ENCODE measurements around the gene CYB5R4. TPM values are rescaled to one million over a fixed set of nuclear protein-coding genes. Genes with fewer than 3 reads are reported as not detected.
"Not testable (repeated sequence)": the region's sequence is repeated elsewhere in the genome, so short reads cannot be mapped to it uniquely, and the experiment has no call there.

The CYB5R4 gene
- total RNA-seq, 1 experiment from 2014 or later, result 7.5 TPM

GRCh38 chr6:83860782-83861495, 1.4 kb downstream of the CYB5R4 start:
- in situ Hi-C loops (cut with HindIII; ENCODE audit: low sequenced_read_pairs), result no loop called here
- DNase-seq (ENCODE audit: low spot score), result no peak

- DNase-seq (ENCODE audit: low spot score), result no peak
These were observed 3.4 kb downstream of the CYB5R4 start for GRCh38 chr6:83862776-83863471.

GRCh38 chr6:83867043-83867442, 7.6 kb downstream of the CYB5R4 start:
- in situ Hi-C loops (cut with HindIII; ENCODE audit: low sequenced_read_pairs), result no loop called here
- no peak for DNase-seq (ENCODE audit: low spot score)

More at GRCh38 chr6:83862776-83863471, 3.4 kb downstream of the CYB5R4 start:
- in situ Hi-C loops (cut with HindIII; ENCODE audit: low sequenced_read_pairs), result no loop called here

GRCh38 chr6:83867527-83868161, 8.2 kb downstream of the CYB5R4 start:
- DNase-seq (ENCODE audit: low spot score), result no peak

GRCh38 chr6:83868639-83869038, 9.2 kb downstream of the CYB5R4 start:
- DNase-seq (ENCODE audit: low spot score), result no peak
- in situ Hi-C loops (cut with HindIII; ENCODE audit: low sequenced_read_pairs), result no loop called here

More at GRCh38 chr6:83867527-83868161, 8.2 kb downstream of the CYB5R4 start:
- in situ Hi-C loops (cut with HindIII; ENCODE audit: low sequenced_read_pairs), result no loop called here

GRCh38 chr6:83870649-83871048, 11.2 kb downstream of the CYB5R4 start:
- DNase-seq (ENCODE audit: low spot score), result no peak
- in situ Hi-C loops (cut with HindIII; ENCODE audit: low sequenced_read_pairs), result no loop called here

- in situ Hi-C loops (cut with HindIII; ENCODE audit: low sequenced_read_pairs), result no loop called here
- DNase-seq (ENCODE audit: low spot score), result peak; percentile 32
These were observed 13.1 kb downstream of the CYB5R4 start for GRCh38 chr6:83872386-83873118.

GRCh38 chr6:83873869-83874268, 14.4 kb downstream of the CYB5R4 start:
- in situ Hi-C loops (cut with HindIII; ENCODE audit: low sequenced_read_pairs), result no loop called here
- DNase-seq (ENCODE audit: low spot score), result no peak

- DNase-seq (ENCODE audit: low spot score), result no peak
- in situ Hi-C loops (cut with HindIII; ENCODE audit: low sequenced_read_pairs), result no loop called here
These were observed 16.4 kb downstream of the CYB5R4 start for GRCh38 chr6:83875843-83876242.

GRCh38 chr6:83878902-83879644, 19.6 kb downstream of the CYB5R4 start:
- in situ Hi-C loops (cut with HindIII; ENCODE audit: low sequenced_read_pairs), result no loop called here
- DNase-seq (ENCODE audit: low spot score), result no peak

GRCh38 chr6:83879746-83880145, 20.3 kb downstream of the CYB5R4 start:
- DNase-seq (ENCODE audit: low spot score), result no peak
- in situ Hi-C loops (cut with HindIII; ENCODE audit: low sequenced_read_pairs), result no loop called here

GRCh38 chr6:83883240-83883639, 23.8 kb downstream of the CYB5R4 start:
- in situ Hi-C loops (cut with HindIII; ENCODE audit: low sequenced_read_pairs), result no loop called here
- DNase-seq (ENCODE audit: low spot score), result no peak

- peak; percentile 76 for DNase-seq (ENCODE audit: low spot score)
- in situ Hi-C loops (cut with HindIII; ENCODE audit: low sequenced_read_pairs), result no loop called here
These were observed 25.0 kb downstream of the CYB5R4 start for GRCh38 chr6:83884523-83884922.

GRCh38 chr6:83885984-83886383, 26.5 kb downstream of the CYB5R4 start:
- DNase-seq (ENCODE audit: low spot score), result no peak
- in situ Hi-C loops (cut with HindIII; ENCODE audit: low sequenced_read_pairs), result no loop called here

- in situ Hi-C loops (cut with HindIII; ENCODE audit: low sequenced_read_pairs), result no loop called here
These were observed 30.1 kb downstream of the CYB5R4 start for GRCh38 chr6:83889621-83890020.

GRCh38 chr6:83890520-83890919, 31.0 kb downstream of the CYB5R4 start:
- in situ Hi-C loops (cut with HindIII; ENCODE audit: low sequenced_read_pairs), result no loop called here
- no peak for DNase-seq (ENCODE audit: low spot score)

More at GRCh38 chr6:83889621-83890020, 30.1 kb downstream of the CYB5R4 start:
- DNase-seq (ENCODE audit: low spot score), result no peak

GRCh38 chr6:83891586-83891985, 32.1 kb downstream of the CYB5R4 start:
- in situ Hi-C loops (cut with HindIII; ENCODE audit: low sequenced_read_pairs), result no loop called here
- DNase-seq (ENCODE audit: low spot score), result no peak

GRCh38 chr6:83893024-83893423, 33.5 kb downstream of the CYB5R4 start:
- DNase-seq (ENCODE audit: low spot score), result no peak
- in situ Hi-C loops (cut with HindIII; ENCODE audit: low sequenced_read_pairs), result no loop called here

GRCh38 chr6:83897094-83897493, 37.6 kb downstream of the CYB5R4 start:
- in situ Hi-C loops (cut with HindIII; ENCODE audit: low sequenced_read_pairs); DNase-seq (ENCODE audit: low spot score): not testable (repeated sequence)
